ENCODE results near the gene GSE1.
A peak's percentile ranks its signal among the peaks of the same experiment; 100 is the strongest.

GSE1 gene

GRCh38 chr16:85650844-85651628 is 37.9 kb downstream of the GSE1 start:
- DNase-seq = peak; percentile 87

- peak; percentile 83 for DNase-seq
Measured at GRCh38 chr16:85651629-85652430, 38.7 kb downstream of the GSE1 start.

- DNase-seq = peak; percentile 93
Measured at GRCh38 chr16:85652431-85653221, 39.5 kb downstream of the GSE1 start.

GRCh38 chr16:85653290-85653891 is 40.3 kb downstream of the GSE1 start:
- no peak for DNase-seq

- no peak for DNase-seq
Measured at GRCh38 chr16:85654251-85655095, 41.4 kb downstream of the GSE1 start.

GRCh38 chr16:85655216-85656129 is 42.4 kb downstream of the GSE1 start:
- DNase-seq = no peak

GRCh38 chr16:85656351-85657266 is 43.5 kb downstream of the GSE1 start:
- no peak for DNase-seq

GRCh38 chr16:85657267-85657650 is 44.1 kb downstream of the GSE1 start:
- no peak for DNase-seq

- DNase-seq = no peak
Measured at GRCh38 chr16:85657996-85658395, 44.9 kb downstream of the GSE1 start.

GRCh38 chr16:85658504-85659326 is 45.6 kb downstream of the GSE1 start:
- no peak for DNase-seq

GRCh38 chr16:85659336-85659735 is 46.2 kb downstream of the GSE1 start:
- DNase-seq = no peak

- DNase-seq = peak; percentile 89
Measured at GRCh38 chr16:85659805-85660511, 46.8 kb downstream of the GSE1 start.

GRCh38 chr16:85660843-85661739 is 48.0 kb downstream of the GSE1 start:
- no peak for DNase-seq

- no peak for DNase-seq
Measured at GRCh38 chr16:85661740-85662481, 48.8 kb downstream of the GSE1 start.

GRCh38 chr16:85662482-85662812 is 49.3 kb downstream of the GSE1 start:
- DNase-seq = peak; percentile 94

All from eye (tissue), 1 donor.